Measurements from ENCODE around the gene HLF.

- TF ChIP-seq CTCF (IDR thresholded peaks at IDR 0.05) (no peak), EP300 (IDR thresholded peaks at IDR 0.05) (no peak), POLR2AphosphoS5 (IDR thresholded peaks at IDR 0.05) (no peak)
Observed at GRCh38 chr17:55228683-55229192, 36.0 kb upstream of the HLF start.

Data from stomach (tissue), 4 donors.